Measurements from ENCODE around the gene GLS.
"Not testable (repeated sequence)": the region's sequence is repeated elsewhere in the genome, so short reads cannot be mapped to it uniquely, and the experiment has no call there.

GLS gene

DNA sequence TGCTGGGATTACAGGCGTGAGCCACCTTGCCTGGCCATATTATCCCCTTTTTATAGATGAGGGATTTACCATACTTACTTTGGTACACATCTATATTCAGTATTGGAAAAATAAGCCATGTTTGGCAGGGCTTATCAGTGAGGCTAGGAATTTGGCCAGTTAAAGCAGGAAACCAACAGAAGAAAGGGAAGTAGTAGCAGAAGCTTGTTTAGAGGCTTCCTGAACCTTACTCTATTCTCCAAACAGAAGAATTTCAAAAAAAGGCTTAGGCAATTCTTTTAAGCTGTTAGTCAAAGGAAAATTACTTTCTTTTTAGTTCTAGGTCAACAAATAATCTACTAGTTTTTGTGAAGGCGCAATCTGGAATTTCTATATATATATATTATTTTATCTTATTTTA is 3.2 kb upstream of the GLS start:
- no peak for DNase-seq (ENCODE audit: insufficient read length, low spot score)
- FAIRE-seq = no peak
- TF ChIP-seq, protein P1, sequence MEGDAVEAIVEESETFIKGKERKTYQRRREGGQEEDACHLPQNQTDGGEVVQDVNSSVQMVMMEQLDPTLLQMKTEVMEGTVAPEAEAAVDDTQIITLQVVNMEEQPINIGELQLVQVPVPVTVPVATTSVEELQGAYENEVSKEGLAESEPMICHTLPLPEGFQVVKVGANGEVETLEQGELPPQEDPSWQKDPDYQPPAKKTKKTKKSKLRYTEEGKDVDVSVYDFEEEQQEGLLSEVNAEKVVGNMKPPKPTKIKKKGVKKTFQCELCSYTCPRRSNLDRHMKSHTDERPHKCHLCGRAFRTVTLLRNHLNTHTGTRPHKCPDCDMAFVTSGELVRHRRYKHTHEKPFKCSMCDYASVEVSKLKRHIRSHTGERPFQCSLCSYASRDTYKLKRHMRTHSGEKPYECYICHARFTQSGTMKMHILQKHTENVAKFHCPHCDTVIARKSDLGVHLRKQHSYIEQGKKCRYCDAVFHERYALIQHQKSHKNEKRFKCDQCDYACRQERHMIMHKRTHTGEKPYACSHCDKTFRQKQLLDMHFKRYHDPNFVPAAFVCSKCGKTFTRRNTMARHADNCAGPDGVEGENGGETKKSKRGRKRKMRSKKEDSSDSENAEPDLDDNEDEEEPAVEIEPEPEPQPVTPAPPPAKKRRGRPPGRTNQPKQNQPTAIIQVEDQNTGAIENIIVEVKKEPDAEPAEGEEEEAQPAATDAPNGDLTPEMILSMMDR (IDR thresholded peaks at IDR 0.05; ENCODE audit: insufficient read depth, missing control alignments) = no peak

DNA sequence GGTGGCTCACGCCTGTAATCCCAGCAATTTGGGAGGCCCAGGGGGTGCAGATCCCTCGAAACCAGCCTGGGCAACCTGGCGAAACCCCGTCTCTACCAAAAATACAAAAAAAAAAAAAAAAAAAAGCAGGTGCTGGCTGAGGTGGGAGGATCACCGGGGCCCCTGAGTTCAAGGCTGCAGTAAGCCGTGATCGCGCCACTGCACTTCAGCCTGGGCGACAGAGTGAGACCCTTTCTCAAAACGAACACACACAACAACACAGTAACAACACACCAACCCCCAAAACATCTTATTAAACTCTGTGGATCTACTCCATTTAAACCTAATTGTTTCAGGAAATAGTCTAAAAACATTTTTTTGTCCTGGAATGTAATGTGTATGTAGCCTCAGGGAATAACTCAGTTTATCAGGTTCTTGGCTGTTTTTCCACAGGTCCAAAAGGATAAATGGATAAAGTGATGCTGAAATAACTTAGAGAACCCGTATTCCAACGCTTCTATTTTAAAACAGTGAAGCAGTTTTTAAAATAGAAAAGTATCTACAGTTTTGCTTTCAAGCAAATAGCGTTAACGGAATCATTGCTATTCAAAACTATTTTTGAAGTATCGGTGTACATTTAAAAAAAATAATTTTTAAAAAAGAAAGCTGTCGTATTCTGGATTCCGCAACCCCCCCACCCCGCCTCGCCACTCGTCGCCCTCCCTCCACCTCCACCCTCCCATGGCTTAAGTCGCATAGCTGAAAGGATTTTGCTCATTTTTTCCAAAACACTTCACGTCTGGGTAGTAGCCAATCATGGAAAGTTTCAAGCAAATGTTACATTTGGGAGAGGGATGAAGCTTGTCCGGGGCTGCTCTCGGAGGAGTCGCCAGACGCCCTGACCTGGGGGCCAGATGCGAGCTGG is 895 bp upstream of the GLS start:
- FAIRE-seq = no peak
- TF ChIP-seq, protein P1 (IDR thresholded peaks at IDR 0.05; ENCODE audit: insufficient read depth, missing control alignments) = no peak
- DNase-seq (ENCODE audit: insufficient read length, low spot score) = no peak

DNA sequence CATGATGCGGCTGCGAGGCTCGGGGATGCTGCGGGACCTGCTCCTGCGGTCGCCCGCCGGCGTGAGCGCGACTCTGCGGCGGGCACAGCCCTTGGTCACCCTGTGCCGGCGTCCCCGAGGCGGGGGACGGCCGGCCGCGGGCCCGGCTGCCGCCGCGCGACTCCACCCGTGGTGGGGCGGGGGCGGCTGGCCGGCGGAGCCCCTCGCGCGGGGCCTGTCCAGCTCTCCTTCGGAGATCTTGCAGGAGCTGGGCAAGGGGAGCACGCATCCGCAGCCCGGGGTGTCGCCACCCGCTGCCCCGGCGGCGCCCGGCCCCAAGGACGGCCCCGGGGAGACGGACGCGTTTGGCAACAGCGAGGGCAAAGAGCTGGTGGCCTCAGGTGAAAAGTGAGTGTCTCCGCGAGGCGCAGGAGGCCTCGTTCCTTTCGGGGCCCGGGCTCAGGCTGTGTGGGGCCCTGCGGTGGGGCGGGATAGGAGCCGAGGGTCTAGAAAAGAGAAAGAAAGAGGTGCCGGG is 520 bp downstream of the GLS start:
- DNase-seq (ENCODE audit: insufficient read length, low spot score) (no peak), FAIRE-seq (no peak)
- TF ChIP-seq, protein P1 (IDR thresholded peaks at IDR 0.05; ENCODE audit: insufficient read depth, missing control alignments) = no peak

DNA sequence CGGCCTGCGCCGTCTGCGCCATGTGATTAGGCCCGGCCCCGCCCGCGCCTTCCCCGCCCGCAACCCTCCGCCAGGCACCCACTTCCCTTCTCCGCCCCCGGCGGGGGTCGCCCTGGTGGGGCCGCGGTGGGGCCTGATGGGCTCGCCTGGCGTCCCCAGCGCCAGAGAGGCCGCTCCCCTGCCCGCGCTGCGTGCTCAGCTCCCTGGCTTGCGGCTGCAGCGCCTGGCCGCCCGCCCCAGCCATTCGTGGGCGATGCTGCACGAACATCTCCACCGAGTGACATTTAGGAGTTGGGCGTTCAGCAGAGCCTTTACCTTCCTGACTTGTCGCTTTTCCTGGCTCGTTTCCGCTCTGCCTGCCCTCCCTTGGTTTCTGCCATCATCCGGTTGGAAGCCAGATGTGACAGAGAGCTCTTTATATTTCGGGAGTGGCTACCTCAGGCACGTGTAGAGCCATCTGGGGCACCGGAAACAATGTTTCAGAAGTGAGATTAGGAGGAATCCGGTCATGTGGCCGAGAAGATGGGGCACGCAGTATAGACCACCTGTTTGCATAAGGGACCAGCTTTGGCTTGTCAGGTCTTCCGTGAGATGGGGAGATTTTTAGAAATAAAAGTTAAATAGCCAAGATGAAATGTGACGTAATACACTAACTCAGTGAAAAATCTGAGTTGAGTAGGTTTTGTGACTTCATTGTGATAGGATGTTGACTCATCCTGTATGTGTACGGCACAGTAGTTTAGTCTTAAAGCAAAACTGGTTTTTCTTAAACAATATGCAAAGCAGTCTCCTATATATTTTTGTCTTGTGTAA is 1.2 kb downstream of the GLS start:
- DNase-seq (ENCODE audit: insufficient read length, low spot score) (no peak), FAIRE-seq (peak; percentile 60)
- TF ChIP-seq, protein P1 (IDR thresholded peaks at IDR 0.05; ENCODE audit: insufficient read depth, missing control alignments) = no peak

DNA sequence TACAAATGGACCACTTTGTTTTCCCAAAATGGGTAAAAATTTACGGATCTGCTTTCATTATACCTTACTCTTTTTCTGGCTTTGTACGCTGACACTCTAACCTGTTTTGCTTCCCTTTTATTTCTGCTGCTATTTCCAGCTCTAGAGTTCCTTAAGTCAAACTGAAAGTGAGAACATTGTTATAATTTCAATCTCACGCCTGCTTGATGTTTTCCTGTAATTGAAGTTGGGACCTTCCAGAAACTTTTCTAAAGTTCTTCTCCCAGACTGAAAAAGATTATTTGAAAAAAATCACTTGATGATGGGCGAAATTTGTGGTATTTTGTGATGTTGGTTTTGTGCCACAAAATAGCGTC is 1.8 kb downstream of the GLS start:
- no peak for FAIRE-seq
- TF ChIP-seq, protein P1 (IDR thresholded peaks at IDR 0.05; ENCODE audit: insufficient read depth, missing control alignments) = no peak
- no peak for DNase-seq (ENCODE audit: insufficient read length, low spot score)

DNA sequence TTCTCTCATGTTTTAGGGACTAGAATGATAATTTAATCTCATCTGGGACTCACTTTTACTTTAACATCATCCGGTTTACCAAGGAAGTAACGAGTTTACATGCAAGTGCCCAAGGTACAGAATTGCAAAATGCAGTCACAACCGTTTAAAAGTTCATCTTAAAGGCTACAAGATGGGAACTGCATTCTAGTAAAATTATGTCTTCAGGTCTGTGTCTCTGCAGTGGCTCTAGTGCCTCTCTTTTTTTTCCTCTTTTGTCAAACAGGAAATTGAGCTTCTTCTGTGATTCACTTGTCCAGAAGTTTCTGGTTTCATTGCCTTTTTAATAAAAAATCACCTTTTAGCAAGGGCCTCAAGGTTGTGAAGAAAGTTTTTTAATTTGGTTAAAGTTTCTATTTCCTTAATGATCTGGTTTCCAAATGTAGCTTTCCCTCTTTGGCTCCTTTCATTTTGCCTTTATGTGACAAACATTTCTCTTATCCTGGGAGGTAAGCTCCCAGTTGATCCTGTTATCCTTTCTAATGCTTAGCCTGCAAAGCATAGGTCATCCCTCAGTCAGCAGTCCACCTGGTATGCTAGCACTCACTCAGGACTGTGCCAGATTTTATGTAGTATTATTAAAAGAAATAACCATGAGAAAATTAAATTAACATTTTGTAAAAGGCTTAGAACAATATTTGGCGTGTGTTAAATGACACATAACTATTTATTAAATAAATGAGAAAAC is 2.4 kb downstream of the GLS start:
- peak; percentile 87 for FAIRE-seq
- TF ChIP-seq, protein P1 (IDR thresholded peaks at IDR 0.05; ENCODE audit: insufficient read depth, missing control alignments) = no peak
- DNase-seq (ENCODE audit: insufficient read length, low spot score) = no peak

DNA sequence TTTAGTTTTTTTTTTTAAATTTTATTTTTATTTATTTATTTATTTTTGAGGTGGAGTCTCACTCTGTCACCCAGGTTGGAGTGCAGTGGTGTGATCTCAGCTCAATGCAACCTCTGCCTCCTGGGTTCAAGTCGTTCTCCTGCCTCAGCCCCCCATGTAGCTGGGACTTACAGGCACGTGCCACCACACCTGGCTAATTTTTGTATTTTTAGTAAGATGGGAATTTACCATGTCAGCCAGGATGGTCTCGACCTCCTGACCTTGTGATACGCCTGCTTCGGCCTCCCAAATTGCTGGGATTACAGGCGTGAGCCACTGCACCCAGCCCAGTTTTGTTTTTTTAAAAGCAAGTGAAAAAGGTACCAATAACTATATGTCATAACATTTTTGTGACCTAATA is 5.2 kb downstream of the GLS start:
- FAIRE-seq; DNase-seq (ENCODE audit: insufficient read length, low spot score): not testable (repeated sequence)
